Stimulated activated memory B cell treated with anti-CD40 and anti-IgM and Interleukin-4, amounts not matched to agents 10 μg/mL and 1 μg/mL and 100 μg/mL, for 72 hours (primary cell): ENCODE results near the gene GNAL.
A peak's percentile ranks its signal among the peaks of the same experiment; 100 is the strongest.
"Not testable (repeated sequence)": the region's sequence is repeated elsewhere in the genome, so short reads cannot be mapped to it uniquely, and the experiment has no call there.

Experiments used
- ATAC-seq: fragments of 150-1000 bp; cut with Tn5 transposase; 2 replicates; pipeline ENCODE4 v1.10.0; 2021
- H3K27ac Mint-ChIP-seq: one replicate; pipeline ENCODE4 v1.8.0; 2022; ENCODE audit warnings: mild to moderate bottlenecking, mixed read lengths
- H3K27me3 Mint-ChIP-seq: one replicate; pipeline ENCODE4 v1.8.0; 2022; ENCODE audit warnings: mixed read lengths
- H3K36me3 Mint-ChIP-seq: one replicate; pipeline ENCODE4 v1.8.0; 2022; ENCODE audit warnings: mixed read lengths
- H3K4me1 Mint-ChIP-seq: one replicate; pipeline ENCODE4 v1.8.0; 2022; ENCODE audit warnings: mixed read lengths
- H3K4me3 Mint-ChIP-seq: one replicate; pipeline ENCODE4 v1.8.0; 2022; ENCODE audit warnings: mild to moderate bottlenecking, moderate library complexity, mixed read lengths
- H3K9me3 Mint-ChIP-seq: one replicate; pipeline ENCODE4 v1.8.0; 2022; ENCODE audit warnings: mixed read lengths

The GNAL gene

DNA sequence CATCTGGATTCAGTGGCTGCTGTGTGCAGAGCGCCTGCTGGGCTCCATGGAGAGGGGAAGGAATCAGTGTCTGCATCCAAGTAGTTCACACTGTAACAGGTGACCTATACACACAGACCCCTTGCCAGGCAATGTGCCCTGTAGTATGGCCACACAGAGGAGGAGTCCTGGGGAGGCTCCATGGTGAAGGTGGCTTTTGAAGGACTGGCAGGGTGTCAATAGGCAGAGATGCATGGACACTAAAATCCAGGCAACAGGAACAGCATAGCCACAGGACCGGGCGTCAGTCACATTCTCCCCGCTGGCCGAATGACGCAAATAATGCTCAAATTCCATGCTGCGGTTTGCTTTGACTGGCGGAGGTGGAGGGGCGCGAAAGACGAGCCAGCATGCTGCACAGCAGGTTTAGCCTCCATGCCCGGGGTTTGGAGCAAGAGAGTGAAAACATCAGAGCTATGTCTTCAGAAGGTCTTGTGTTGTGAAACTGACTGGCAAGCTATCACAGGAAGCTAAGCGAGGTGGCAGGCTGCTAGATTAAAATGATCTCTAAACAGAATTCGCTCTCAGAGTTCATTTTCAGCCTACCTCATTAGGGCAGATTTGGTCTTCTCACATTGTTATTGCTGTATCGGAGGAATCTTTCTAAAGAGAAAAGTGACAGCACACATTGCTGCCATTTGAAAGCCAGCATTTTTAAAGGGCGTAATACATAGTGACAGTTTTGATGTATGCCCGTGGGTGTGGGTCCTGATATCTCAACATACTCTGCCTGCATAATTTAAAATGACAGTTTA is 161.0 kb downstream of the GNAL start:
- Mint-ChIP-seq H3K27me3 (no peaks in the 10 kb centered on the region), H3K27ac (peak overlapping the region; percentile 94), H3K4me3 (peak overlapping the region; percentile 98), H3K36me3 (peaks cover 3% of the 10 kb centered on the region), H3K9me3 (no peaks in the 10 kb centered on the region), H3K4me1 (peaks cover 29% of the 10 kb centered on the region)
- no peak for ATAC-seq

DNA sequence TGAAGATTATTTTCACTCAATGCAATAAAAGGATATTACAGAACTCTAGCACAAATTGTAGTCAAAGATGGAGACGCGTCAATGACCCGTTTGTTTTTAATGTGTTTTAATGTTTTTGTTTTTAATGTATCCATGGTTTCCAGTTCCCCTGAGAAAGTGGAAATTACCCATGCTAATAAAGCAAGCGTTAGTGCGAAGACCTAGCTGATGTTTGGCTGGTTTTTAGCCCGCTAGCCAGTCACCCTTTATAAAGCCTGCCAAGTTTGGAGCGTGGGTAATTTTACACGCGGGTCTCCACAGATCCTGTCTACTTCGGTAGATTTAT is 161.7 kb downstream of the GNAL start:
- peaks cover 8% of the 10 kb centered on the region for H3K36me3 Mint-ChIP-seq
- peak; percentile 63 for ATAC-seq
- peak overlapping the region; percentile 94 for H3K27ac Mint-ChIP-seq
- H3K27me3 Mint-ChIP-seq, result no peaks in the 10 kb centered on the region
- H3K9me3 Mint-ChIP-seq, result no peaks in the 10 kb centered on the region
- peak overlapping the region; percentile 98 for H3K4me3 Mint-ChIP-seq
- peaks cover 29% of the 10 kb centered on the region for H3K4me1 Mint-ChIP-seq

DNA sequence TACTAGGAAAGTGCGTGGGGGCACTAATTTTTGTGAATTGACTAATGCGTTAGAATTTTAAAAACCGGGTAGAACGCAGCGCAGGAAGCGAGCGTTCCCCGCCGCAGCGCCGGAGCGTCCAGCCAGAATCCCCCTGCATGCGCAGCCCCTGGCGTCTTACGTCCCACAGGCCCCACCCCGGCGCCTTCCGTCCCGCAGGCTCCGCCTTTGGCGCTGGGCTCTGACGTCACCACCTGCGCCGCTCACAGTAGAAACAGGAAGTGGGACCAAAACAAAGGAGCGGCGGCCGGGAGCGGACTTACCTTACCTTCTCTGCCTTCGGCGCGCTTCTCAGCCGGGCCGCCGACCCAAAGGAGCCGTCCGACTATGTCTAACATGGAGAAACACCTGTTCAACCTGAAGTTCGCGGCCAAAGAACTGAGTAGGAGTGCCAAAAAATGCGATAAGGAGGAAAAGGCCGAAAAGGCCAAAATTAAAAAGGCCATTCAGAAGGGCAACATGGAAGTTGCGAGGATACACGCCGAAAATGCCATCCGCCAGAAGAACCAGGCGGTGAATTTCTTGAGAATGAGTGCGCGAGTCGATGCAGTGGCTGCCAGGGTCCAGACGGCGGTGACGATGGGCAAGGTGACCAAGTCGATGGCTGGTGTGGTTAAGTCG is 162.2 kb downstream of the GNAL start, which contains the start of gene CHMP1B:
Gene CHMP1B, plus strand, starts transcription at position 268 of the 660 bp plus-strand sequence. Its CDS starts 99 bp downstream, at position 367.
- Mint-ChIP-seq H3K4me1 (peaks cover 29% of the 10 kb centered on the region), H3K9me3 (no peaks in the 10 kb centered on the region), H3K36me3 (peaks cover 8% of the 10 kb centered on the region), H3K27me3 (no peaks in the 10 kb centered on the region), H3K27ac (peak within 1 kb of the TSS; percentile 94), H3K4me3 (peak within 1 kb of the TSS; percentile 98)
- peak; percentile 99 for ATAC-seq

DNA sequence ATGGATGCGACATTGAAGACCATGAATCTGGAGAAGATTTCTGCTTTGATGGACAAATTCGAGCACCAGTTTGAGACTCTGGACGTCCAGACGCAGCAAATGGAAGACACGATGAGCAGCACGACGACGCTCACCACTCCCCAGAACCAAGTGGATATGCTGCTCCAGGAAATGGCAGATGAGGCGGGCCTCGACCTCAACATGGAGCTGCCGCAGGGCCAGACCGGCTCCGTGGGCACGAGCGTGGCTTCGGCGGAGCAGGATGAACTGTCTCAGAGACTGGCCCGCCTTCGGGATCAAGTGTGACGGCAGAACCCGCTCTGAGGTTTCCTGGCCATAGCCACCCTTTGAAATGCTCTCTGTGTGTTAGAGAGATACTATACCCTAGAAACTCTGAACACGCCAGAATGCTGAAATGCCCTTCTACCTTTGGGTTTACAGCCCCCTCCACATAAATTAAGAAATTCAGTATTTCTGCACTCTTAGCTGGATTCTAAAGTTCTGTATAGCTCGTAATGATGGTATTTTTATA is 162.8 kb downstream of the GNAL start:
- Mint-ChIP-seq H3K27me3 (no peaks in the 10 kb centered on the region), H3K4me1 (peaks cover 29% of the 10 kb centered on the region), H3K36me3 (peaks cover 8% of the 10 kb centered on the region), H3K27ac (peak overlapping the region; percentile 94), H3K4me3 (peak overlapping the region; percentile 98), H3K9me3 (no peaks in the 10 kb centered on the region)
- ATAC-seq, result peak; percentile 21

DNA sequence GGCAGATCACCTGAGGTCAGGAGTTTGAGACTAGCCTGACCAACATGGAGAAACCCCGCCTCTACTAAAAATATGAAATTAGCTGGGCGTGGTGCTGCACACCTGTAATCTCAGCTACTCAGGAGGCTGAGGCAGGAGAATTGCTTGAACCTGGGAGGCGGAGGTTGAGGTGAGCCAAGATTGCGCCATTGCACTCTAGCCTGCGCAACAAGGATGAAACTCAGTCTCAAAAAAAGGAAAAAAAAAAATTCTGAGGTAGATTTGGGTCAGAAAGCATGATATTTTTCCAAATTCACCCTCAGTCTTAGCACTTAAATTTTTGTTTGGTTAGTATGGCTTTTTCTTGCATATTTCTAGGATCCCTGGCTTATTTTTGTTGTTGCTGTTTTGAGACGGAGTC is 165.5 kb downstream of the GNAL start:
- H3K36me3 Mint-ChIP-seq, H3K27me3 Mint-ChIP-seq, H3K4me3 Mint-ChIP-seq, H3K9me3 Mint-ChIP-seq, ATAC-seq, H3K27ac Mint-ChIP-seq: not testable (repeated sequence)
- peaks cover 29% of the 10 kb centered on the region for H3K4me1 Mint-ChIP-seq

DNA sequence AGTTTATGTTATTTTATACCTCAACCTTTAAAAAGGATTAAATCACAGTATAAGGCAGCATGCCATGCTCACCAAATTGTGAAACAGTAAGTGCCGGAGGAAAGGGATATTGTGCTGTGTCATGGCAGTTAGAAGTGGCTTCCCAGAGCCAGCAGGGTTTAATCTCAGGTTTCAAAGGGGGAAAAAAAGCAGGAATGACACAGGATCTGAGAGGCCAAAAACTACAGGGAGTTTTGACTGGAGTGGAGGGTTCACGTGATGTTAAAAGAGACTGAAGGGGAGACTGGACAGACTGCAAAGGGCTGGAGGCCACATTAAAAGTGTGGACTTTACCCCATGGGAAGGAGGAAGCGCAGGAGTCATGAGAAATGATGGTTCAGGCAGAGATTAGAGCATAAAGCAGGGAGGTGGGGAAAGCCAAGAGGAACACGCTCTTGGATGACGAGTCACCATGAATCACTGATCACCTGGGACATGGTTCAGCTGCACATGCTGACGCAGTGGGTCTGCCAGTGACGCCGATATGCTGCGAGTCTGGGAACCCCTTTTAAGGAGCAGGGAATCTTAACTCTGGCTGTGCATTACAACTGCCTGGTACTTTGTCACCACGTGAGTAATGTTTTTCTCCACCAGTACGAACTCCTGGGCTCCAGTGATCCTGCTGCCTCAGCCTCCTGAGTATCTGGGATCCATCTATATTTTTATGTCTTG is 168.3 kb downstream of the GNAL start:
- peaks cover 13% of the 10 kb centered on the region for H3K4me1 Mint-ChIP-seq
- H3K36me3 Mint-ChIP-seq, result peaks cover 8% of the 10 kb centered on the region
- no peak overlapping the region for H3K4me3 Mint-ChIP-seq
- H3K9me3 Mint-ChIP-seq, result no peaks in the 10 kb centered on the region
- H3K27ac Mint-ChIP-seq, result no peak overlapping the region
- H3K27me3 Mint-ChIP-seq, result no peaks in the 10 kb centered on the region
- no peak for ATAC-seq

DNA sequence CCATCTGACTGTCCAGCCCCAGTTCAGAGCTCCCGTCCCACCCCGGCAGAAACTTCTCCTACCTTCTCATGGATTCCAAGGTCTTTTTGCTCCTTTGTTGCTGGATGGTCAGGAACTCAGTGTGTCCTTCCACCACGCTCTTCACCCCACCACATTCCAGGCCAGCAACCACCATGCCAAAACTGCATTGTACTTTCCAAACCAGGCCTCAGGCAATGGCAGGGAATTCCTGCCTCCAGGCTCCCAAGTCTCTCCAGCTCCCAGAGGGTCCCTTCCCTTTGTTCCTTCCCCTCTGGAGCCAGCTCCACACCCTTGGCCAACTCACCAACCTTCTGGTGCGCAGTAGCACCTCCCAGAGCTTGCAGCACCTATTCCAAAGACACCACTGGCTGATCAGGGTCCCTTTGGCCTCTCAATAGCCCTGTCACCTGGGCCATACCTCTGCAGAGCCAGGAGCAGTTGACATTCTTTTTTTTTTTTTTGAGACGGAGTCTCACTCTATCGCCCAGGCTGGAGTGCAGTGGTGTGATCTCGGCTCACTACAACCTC is 170.3 kb downstream of the GNAL start:
- Mint-ChIP-seq H3K36me3 (peaks cover 8% of the 10 kb centered on the region), H3K4me1 (no peaks in the 10 kb centered on the region), H3K27ac (no peak overlapping the region), H3K4me3 (no peak overlapping the region), H3K27me3 (no peaks in the 10 kb centered on the region), H3K9me3 (no peaks in the 10 kb centered on the region)
- no peak for ATAC-seq

DNA sequence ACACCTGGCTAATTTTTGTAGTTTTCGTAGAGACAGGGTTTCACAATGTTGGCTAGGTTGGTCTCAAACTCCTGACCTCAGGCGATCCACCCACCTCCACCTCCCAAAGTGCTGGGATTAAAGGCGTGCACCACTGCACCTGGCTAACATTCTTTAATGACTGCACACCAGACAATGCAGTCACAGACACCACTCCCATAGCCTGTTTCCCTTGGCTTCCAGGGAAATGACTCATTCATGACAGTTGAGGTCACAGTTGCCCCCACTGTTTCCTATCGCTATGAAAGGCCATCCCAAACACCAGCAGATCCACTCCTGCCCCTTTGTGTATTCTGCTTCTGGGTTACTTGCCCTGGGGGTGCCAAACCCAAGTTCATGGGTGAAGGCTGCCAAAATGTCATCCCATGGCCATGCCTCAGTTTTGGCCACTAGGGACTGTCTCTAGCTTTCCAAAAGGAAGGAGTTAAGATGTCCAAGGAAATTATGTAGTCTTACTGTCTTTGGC is 170.9 kb downstream of the GNAL start:
- peaks cover 6% of the 10 kb centered on the region for H3K36me3 Mint-ChIP-seq
- no peaks in the 10 kb centered on the region for H3K4me1 Mint-ChIP-seq
- H3K4me3 Mint-ChIP-seq, result no peak overlapping the region
- no peaks in the 10 kb centered on the region for H3K27me3 Mint-ChIP-seq
- no peaks in the 10 kb centered on the region for H3K9me3 Mint-ChIP-seq
- no peak overlapping the region for H3K27ac Mint-ChIP-seq
- ATAC-seq, result no peak

DNA sequence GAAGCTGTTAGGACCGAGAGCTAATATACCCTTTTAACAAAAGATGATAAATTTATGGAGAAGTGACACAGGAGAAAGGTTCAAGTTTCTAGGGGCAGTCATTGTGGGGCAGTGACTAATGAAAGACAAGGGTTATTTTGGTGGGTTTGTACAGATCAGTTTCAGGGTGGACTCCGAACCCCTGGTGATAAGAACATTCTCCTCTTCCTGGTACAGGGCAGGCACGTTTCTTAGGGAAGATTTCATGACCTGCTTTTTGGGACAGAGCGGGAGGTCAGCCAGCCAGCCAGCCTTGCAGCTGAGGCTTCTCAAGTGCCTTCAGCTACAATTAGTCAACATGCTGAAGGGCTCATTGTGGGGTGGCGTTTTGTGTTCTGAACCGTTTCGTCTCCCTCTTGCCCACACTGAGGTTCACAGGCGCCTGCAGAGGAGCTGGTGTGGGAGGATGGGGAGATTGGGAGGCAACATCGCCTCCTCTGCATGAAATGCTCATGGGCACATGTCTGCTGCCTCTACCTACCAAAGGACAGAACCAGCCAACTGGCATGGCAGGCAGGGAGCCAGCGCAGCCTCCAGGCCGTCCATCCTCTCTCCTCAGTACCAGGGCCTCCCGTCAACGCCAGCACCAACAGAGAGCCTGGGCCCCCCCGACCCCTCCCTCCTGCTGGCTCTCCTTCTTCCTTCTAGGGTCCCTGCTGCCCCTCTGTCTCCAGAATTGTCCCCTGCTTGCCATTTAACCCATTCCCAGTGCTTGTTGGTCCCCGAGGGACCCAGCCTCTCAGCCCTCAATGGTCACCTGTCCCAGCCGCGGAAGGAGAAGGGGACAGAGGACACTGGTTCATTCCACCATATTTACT is 171.8 kb downstream of the GNAL start:
- H3K27me3 Mint-ChIP-seq, result peaks cover under 1% of the 10 kb centered on the region
- no peaks in the 10 kb centered on the region for H3K36me3 Mint-ChIP-seq
- H3K9me3 Mint-ChIP-seq, result no peaks in the 10 kb centered on the region
- H3K4me3 Mint-ChIP-seq, result no peak overlapping the region
- no peak overlapping the region for H3K27ac Mint-ChIP-seq
- no peak for ATAC-seq
- no peaks in the 10 kb centered on the region for H3K4me1 Mint-ChIP-seq

DNA sequence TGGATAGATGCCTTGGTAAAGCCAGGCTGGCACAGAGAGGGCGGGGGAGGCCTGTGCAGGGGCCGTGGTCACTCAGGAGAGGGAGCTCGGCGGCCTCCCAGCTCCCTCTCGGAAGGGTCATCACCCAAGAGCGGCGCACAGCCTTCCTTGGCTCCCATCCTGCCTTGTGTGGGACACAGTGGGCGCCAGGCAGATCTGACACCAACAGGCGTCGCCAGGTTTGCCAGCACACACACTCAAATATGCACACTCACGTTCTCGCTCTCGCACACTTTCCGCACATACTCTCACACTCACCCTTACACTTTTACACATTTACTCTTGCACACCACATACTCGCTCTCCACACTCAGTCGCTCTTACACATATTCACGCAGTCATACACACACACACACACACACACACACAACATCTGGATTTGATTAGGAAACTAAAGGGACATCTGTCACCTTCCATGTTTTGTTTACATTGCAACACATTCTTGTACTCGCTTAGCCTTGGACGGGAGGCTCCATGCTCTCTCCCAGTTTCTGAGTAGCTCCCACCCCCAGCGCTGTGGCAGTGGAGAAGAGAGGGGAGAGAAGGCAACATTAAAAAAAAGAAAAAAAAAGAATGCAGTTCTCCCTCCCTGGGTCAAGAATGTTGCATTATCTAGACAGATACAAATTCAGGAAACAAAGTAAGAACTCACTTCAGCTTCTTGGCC is 172.7 kb downstream of the GNAL start:
- no peaks in the 10 kb centered on the region for H3K4me1 Mint-ChIP-seq
- no peak for ATAC-seq
- peaks cover 9% of the 10 kb centered on the region for H3K27me3 Mint-ChIP-seq
- H3K36me3 Mint-ChIP-seq, result no peaks in the 10 kb centered on the region
- no peaks in the 10 kb centered on the region for H3K9me3 Mint-ChIP-seq
- H3K27ac Mint-ChIP-seq, result no peak overlapping the region
- H3K4me3 Mint-ChIP-seq, result no peak overlapping the region

DNA sequence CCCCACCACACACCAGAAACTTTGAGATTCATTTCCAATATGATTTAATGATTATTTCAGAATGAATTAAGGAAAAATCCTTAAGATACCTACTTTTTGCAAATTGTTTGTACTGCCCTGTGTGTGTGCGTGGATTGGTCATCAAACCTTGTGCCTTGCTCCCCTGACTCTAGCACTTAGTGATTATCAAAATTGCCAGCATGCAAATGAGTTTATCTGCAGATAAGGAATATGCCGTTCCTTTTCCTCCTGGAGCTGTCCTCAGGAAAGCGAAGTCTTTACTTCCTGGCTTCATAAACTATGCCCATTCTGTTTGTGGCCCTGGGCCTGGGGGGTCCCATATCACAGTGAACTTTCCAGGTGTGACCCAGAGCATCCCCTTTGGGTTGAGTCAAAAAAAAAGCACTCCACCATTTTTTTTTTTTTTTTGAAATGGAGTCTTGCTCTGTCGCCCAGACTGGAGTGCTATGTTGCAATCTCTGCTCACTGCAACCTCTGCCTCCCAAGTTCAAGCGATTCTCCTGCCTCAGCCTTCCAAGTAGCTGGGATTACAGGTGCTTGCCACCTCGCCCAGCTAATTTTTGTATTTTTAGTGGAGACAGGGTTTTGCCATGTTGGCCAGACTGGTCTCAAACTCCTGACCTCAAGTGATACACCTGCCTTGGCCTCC is 173.5 kb downstream of the GNAL start:
- Mint-ChIP-seq H3K4me1 (no peaks in the 10 kb centered on the region), H3K36me3 (no peaks in the 10 kb centered on the region), H3K9me3 (no peaks in the 10 kb centered on the region), H3K27ac (no peak overlapping the region), H3K27me3 (peaks cover 14% of the 10 kb centered on the region), H3K4me3 (no peak overlapping the region)
- ATAC-seq, result no peak

DNA sequence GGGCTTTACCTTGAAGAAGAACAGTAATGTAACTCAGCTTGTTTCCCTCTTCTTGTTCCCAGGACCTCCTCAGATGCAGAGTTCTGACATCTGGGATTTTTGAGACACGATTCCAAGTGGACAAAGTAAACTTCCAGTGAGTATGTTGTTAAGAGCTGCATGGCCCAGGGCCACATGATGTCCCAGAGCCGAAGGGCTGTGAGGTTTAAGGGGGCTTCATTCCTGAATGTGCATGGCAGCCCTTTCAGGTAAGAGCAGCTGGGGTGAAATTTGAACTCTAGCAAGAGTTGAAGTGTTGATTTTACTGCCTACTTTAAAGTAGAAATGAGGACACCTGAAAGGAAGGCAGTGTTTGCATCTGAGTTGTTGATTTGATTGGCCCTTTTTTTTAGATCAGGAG is 175.4 kb downstream of the GNAL start:
- H3K4me1 Mint-ChIP-seq, result no peaks in the 10 kb centered on the region
- H3K27me3 Mint-ChIP-seq, result peaks cover 27% of the 10 kb centered on the region
- no peak overlapping the region for H3K27ac Mint-ChIP-seq
- no peaks in the 10 kb centered on the region for H3K36me3 Mint-ChIP-seq
- H3K4me3 Mint-ChIP-seq, result no peak overlapping the region
- H3K9me3 Mint-ChIP-seq, result no peaks in the 10 kb centered on the region
- no peak for ATAC-seq

DNA sequence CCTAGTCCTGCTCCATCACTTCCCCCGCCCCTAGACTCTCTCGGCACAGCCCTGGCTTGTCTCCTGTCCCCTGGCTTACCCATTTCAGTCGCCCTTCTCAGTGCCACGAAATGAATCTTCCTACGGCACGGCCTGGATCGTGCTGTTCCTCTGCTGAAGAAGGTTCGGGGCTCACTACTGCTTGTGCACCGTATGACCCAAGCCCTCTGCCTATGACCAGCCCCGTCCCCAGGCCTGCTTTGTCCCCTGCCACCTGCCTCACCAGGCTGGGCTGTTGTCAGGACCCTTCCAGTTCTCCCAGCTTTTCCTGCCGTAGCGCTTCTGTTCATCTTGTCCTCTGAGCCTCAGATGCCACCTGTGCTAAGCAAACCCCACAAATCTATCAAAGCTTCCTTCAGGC is 176.0 kb downstream of the GNAL start:
- no peak overlapping the region for H3K27ac Mint-ChIP-seq
- no peak for ATAC-seq
- peaks cover 28% of the 10 kb centered on the region for H3K27me3 Mint-ChIP-seq
- no peaks in the 10 kb centered on the region for H3K9me3 Mint-ChIP-seq
- no peaks in the 10 kb centered on the region for H3K4me1 Mint-ChIP-seq
- H3K4me3 Mint-ChIP-seq, result no peak overlapping the region
- H3K36me3 Mint-ChIP-seq, result no peaks in the 10 kb centered on the region
